ENCODE measurements around the gene MAP2. TPM values are rescaled to one million over a fixed set of nuclear protein-coding genes. Genes with fewer than 3 reads are reported as not detected.
"Not testable (repeated sequence)": the region's sequence is repeated elsewhere in the genome, so short reads cannot be mapped to it uniquely, and the experiment has no call there.

MAP2 gene
- total RNA-seq, 1 donor from 2014 or later, result 3.4 TPM

- no peak for DNase-seq
- intact Hi-C loops (cut with micrococcal nuclease), result no loop called here
- no peak for ATAC-seq
Observed at GRCh38 chr2:209574515-209574914, 150.7 kb downstream of the MAP2 start.

GRCh38 chr2:209577376-209578357, 153.8 kb downstream of the MAP2 start:
- intact Hi-C loops (cut with micrococcal nuclease), result no loop called here
- no peak for ATAC-seq
- no peak for DNase-seq

- ATAC-seq, result no peak
- DNase-seq, result no peak
- intact Hi-C loops (cut with micrococcal nuclease), result no loop called here
Observed at GRCh38 chr2:209578394-209579001, 154.7 kb downstream of the MAP2 start.

GRCh38 chr2:209579230-209579749, 155.4 kb downstream of the MAP2 start:
- intact Hi-C loops (cut with micrococcal nuclease), result no loop called here
- ATAC-seq, result peak; percentile 61
- no peak for DNase-seq

- intact Hi-C loops (cut with micrococcal nuclease), result no loop called here
- DNase-seq (no peak), ATAC-seq (no peak)
Observed at GRCh38 chr2:209581040-209581439, 157.2 kb downstream of the MAP2 start.

GRCh38 chr2:209582281-209582680, 158.4 kb downstream of the MAP2 start:
- no peak for DNase-seq
- intact Hi-C loops (cut with micrococcal nuclease), result no loop called here
- no peak for ATAC-seq

- DNase-seq (no peak), ATAC-seq (no peak)
- intact Hi-C loops (cut with micrococcal nuclease), result no loop called here
Observed at GRCh38 chr2:209584472-209584871, 160.6 kb downstream of the MAP2 start.

GRCh38 chr2:209584915-209585314, 161.1 kb downstream of the MAP2 start:
- DNase-seq, result no peak
- intact Hi-C loops (cut with micrococcal nuclease), result no loop called here
- ATAC-seq, result no peak

GRCh38 chr2:209591021-209591420, 167.2 kb downstream of the MAP2 start:
- intact Hi-C loops (cut with micrococcal nuclease), result no loop called here

GRCh38 chr2:209592106-209592505, 168.3 kb downstream of the MAP2 start:
- no peak for DNase-seq
- no peak for ATAC-seq
- intact Hi-C loops (cut with micrococcal nuclease), result no loop called here

More at GRCh38 chr2:209591021-209591420, 167.2 kb downstream of the MAP2 start:
- ATAC-seq, result no peak
- no peak for DNase-seq

- no peak for DNase-seq
- ATAC-seq, result no peak
- intact Hi-C loops (cut with micrococcal nuclease), result no loop called here
Observed at GRCh38 chr2:209593930-209594329, 170.1 kb downstream of the MAP2 start.

- intact Hi-C loops (cut with micrococcal nuclease), result no loop called here
- no peak for ATAC-seq
- DNase-seq, result no peak
Observed at GRCh38 chr2:209596262-209596661, 172.4 kb downstream of the MAP2 start.

- DNase-seq; intact Hi-C loops (cut with micrococcal nuclease); ATAC-seq: not testable (repeated sequence)
Observed at GRCh38 chr2:209598227-209598626, 174.4 kb downstream of the MAP2 start.

GRCh38 chr2:209600341-209601171, 176.7 kb downstream of the MAP2 start:
- DNase-seq, result no peak
- intact Hi-C loops (cut with micrococcal nuclease), result no loop called here
- no peak for ATAC-seq

- DNase-seq (no peak), ATAC-seq (no peak)
- intact Hi-C loops (cut with micrococcal nuclease), result no loop called here
Observed at GRCh38 chr2:209601497-209601896, 177.7 kb downstream of the MAP2 start.

GRCh38 chr2:209602259-209602658, 178.4 kb downstream of the MAP2 start:
- intact Hi-C loops (cut with micrococcal nuclease), result no loop called here
- no peak for ATAC-seq

GRCh38 chr2:209609531-209609930, 185.7 kb downstream of the MAP2 start:
- intact Hi-C loops (cut with micrococcal nuclease), result no loop called here
- DNase-seq (no peak), ATAC-seq (no peak)

More at GRCh38 chr2:209602259-209602658, 178.4 kb downstream of the MAP2 start:
- DNase-seq, result no peak

GRCh38 chr2:209610631-209611030, 186.8 kb downstream of the MAP2 start:
- DNase-seq (no peak), ATAC-seq (no peak)
- intact Hi-C loops (cut with micrococcal nuclease), result no loop called here

GRCh38 chr2:209613649-209614305, 189.9 kb downstream of the MAP2 start:
- ATAC-seq (no peak), DNase-seq (no peak)
- intact Hi-C loops (cut with micrococcal nuclease), result no loop called here

Data from left ventricle myocardium superior (tissue), 1 donor.